SK-N-SH (cell line): ENCODE results near the gene CLIC6. TPM values are rescaled to one million over a fixed set of nuclear protein-coding genes. Genes with fewer than 3 reads are reported as not detected.

Source experiments
- CTCF ChIA-PET: fragments of 300-600, 350-600 bp; formaldehyde crosslinking; extraction: SDS; loops from one replicate; lab custom pipeline; 2021; lab: Yijun Ruan, JAX
- POLR2A ChIA-PET: fragments of 350-600 bp; sonication (Branson Sonifier 250); formaldehyde crosslinking; extraction: SDS; loops from one replicate; lab custom pipeline; 2020; ENCODE audit warnings: antibody characterized with exemption, inconsistent platforms; lab: Yijun Ruan, JAX
- DNase-seq: peaks from one replicate; pipeline ENCODE4 v3.0.0; 2012
- H2AFZ ChIP-seq: fragments of 200-600 bp; sonication (generic); 2 replicates; pipeline ENCODE4 v1.8.1; 2016; ENCODE audit warnings: antibody characterized with exemption, mild to moderate bottlenecking, low read depth
- H3F3A ChIP-seq: fragments of 200-600 bp; sonication (generic); replicated peaks from 2 replicates; pipeline ENCODE3; 2016; ENCODE audit warnings: antibody characterized with exemption, mild to moderate bottlenecking; ENCODE audit not compliant: insufficient read depth
- H3K27ac ChIP-seq, 2 experiments: fragments of 200-500 bp in 1 of 2; fragments of 200-600 bp in 1 of 2; sonication (Bioruptor generic) in 1 of 2; sonication (generic), shearing (Covaris generic) in 1 of 2; 2 replicates each; pipeline versions ENCODE4 v1.5.1 to v1.6.1; 2014 to 2016; ENCODE audit warnings: low read depth in 2 of 2, inconsistent platforms in 1 of 2, low read length in 1 of 2, mild to moderate bottlenecking in 1 of 2, mixed read lengths in 1 of 2
- H3K27me3 ChIP-seq: fragments of 200-600 bp; sonication (generic), shearing (Covaris generic); 2 replicates; pipeline ENCODE4 v1.6.1; 2016; ENCODE audit warnings: mixed run types; ENCODE audit not compliant: insufficient read depth
- H3K36me3 ChIP-seq, 2 experiments: fragments of 200-500 bp in 1 of 2; fragments of 200-600 bp in 1 of 2; sonication (Bioruptor generic) in 1 of 2; sonication (generic) in 1 of 2; replicated peaks in 1 of 2; 2 replicates each; pipeline versions ENCODE3 to v1.5.1; 2014 to 2016; ENCODE audit warnings: low read length in 1 of 2, mild to moderate bottlenecking in 1 of 2; ENCODE audit not compliant: insufficient read depth in 2 of 2, control insufficient read depth in 1 of 2
- H3K4me1 ChIP-seq, 2 experiments: fragments of 200-500 bp in 1 of 2; fragments of 200-600 bp in 1 of 2; sonication (Bioruptor generic) in 1 of 2; sonication (generic), shearing (Covaris generic) in 1 of 2; 2 replicates each; pipeline versions ENCODE4 v1.5.1 to v1.6.1; 2014 to 2016; ENCODE audit warnings: low read depth in 1 of 2, low read length in 1 of 2, mixed run types in 1 of 2; ENCODE audit not compliant: insufficient read depth in 2 of 2, control insufficient read depth in 1 of 2
- H3K4me2 ChIP-seq: fragments of 200-600 bp; sonication (generic), shearing (Covaris generic); 2 replicates; pipeline ENCODE4 v1.6.1; 2017; ENCODE audit warnings: mixed run types
- H3K4me3 ChIP-seq, 2 experiments: fragments of 200-500 bp in 1 of 2; fragments of 200-600 bp in 1 of 2; sonication (Bioruptor generic) in 1 of 2; sonication (generic), shearing (Covaris generic) in 1 of 2; 2 replicates each; pipeline versions ENCODE4 v1.5.1 to v1.8.1; 2014 to 2016; ENCODE audit warnings: low read depth in 2 of 2, inconsistent platforms in 1 of 2, low read length in 1 of 2, mild to moderate bottlenecking in 1 of 2, mixed read lengths in 1 of 2, moderate library complexity in 1 of 2
- H3K79me2 ChIP-seq: fragments of 200-600 bp; sonication (generic); 2 replicates; pipeline ENCODE4 v1.8.1; 2017; ENCODE audit warnings: mild to moderate bottlenecking; ENCODE audit not compliant: insufficient read depth
- H3K9ac ChIP-seq: fragments of 200-600 bp; sonication (generic); 2 replicates; pipeline ENCODE4 v1.6.1; 2017; ENCODE audit warnings: mixed run types
- H3K9me2 ChIP-seq: fragments of 200-600 bp; sonication (generic); 2 replicates; pipeline ENCODE4 v1.6.1; 2017; ENCODE audit warnings: mixed run types
- H3K9me3 ChIP-seq: fragments of 200-600 bp; sonication (generic); 2 replicates; pipeline ENCODE4 v1.6.1; 2017; ENCODE audit warnings: mixed run types, mild to moderate bottlenecking, moderate library complexity
- H4K20me1 ChIP-seq: fragments of 200-600 bp; sonication (generic); 2 replicates; pipeline ENCODE4 v1.6.1; 2017; ENCODE audit warnings: mild to moderate bottlenecking, mixed run types; ENCODE audit not compliant: insufficient read depth
- CTCF ChIP-seq: fragments of 200-600 bp; sonication (generic); IDR thresholded peaks from 2 replicates; pipeline ENCODE4 v1.6.1; 2017; ENCODE audit warnings: antibody characterized with exemption, mild to moderate bottlenecking, moderate library complexity
- FOXM1 ChIP-seq: IDR thresholded peaks from 2 replicates; pipeline ENCODE4 v1.4.0; 2012; ENCODE audit warnings: low read depth, mild to moderate bottlenecking
- MAX ChIP-seq: IDR thresholded peaks from 2 replicates; pipeline ENCODE4 v1.4.0; 2012; ENCODE audit warnings: low read depth
- MEF2A ChIP-seq: IDR thresholded peaks from 2 replicates; pipeline ENCODE4 v1.4.0; 2012; ENCODE audit warnings: low read depth, borderline replicate concordance
- PBX3 ChIP-seq: IDR thresholded peaks from 2 replicates; pipeline ENCODE4; 2012
- RCOR1 ChIP-seq: fragments of 150-350 bp; IDR thresholded peaks from 2 replicates; pipeline ENCODE4 v1.6.1; 2017; ENCODE audit warnings: antibody characterized with exemption, low read length
- REST ChIP-seq: IDR thresholded peaks from 2 replicates; pipeline ENCODE4 v1.6.1; 2012; ENCODE audit warnings: mild to moderate bottlenecking, low read depth, low read length, moderate library complexity
- TCF12 ChIP-seq: IDR thresholded peaks from 2 replicates; pipeline ENCODE4 v1.4.0; 2012
- TEAD4 ChIP-seq: IDR thresholded peaks from 2 replicates; pipeline ENCODE4 v1.4.0; 2012; ENCODE audit warnings: mild to moderate bottlenecking, borderline replicate concordance; ENCODE audit not compliant: insufficient read depth
- WGBS: methylation state at CpG from one replicate; pipeline ENCODE4 v1.1.6; 2017; ENCODE audit warnings: low lambda C conversion rate; 5-methylcytosine and 5-hydroxymethylcytosine counted together
- polyA plus RNA-seq, 3 experiments: library from polyadenylated mRNA; depleted of rRNA; stranded (reverse); fragments of >200 nt; gene quantifications; 2 replicates each; pipeline ENCODE4 v1.2.3, GENCODE V29; 2012

Gene CLIC6
- polyA plus RNA-seq, 1 of the 3 experiments (the other 2 are of a cell fraction): 0.08 TPM

GRCh38 chr21:34766862-34767261, 98.1 kb downstream of the CLIC6 start:
- Histone ChIP-seq H3K4me3 (no peak overlapping the region), H3F3A (no peaks in the 10 kb centered on the region), H3K9me3 (no peaks in the 10 kb centered on the region; the same call in 1 of the 2 replicates), H3K9me2 (no peaks in the 10 kb centered on the region), H3K4me1 (no peaks in the 10 kb centered on the region; a peak in 1 of 4 replicates), H3K27me3 (no peaks in the 10 kb centered on the region), H3K9ac (no peak overlapping the region), H3K27ac (no peak overlapping the region), H3K79me2 (no peaks in the 10 kb centered on the region), H3K36me3 (no peaks in the 10 kb centered on the region), H4K20me1 (no peaks in the 10 kb centered on the region), H2AFZ (no peak overlapping the region), H3K4me2 (no peak overlapping the region)
- no peak for DNase-seq
- ChIA-PET POLR2A (no interaction called here), CTCF (interaction anchor here (0.9 kb wide), 1 partner anchor 21 kb away, joined by 3 read pairs; no protein-coding TSS in a partner anchor)
- no peak for TF ChIP-seq REST
- TF ChIP-seq PBX3: no peak
- TF ChIP-seq CTCF: no peak
- no peak for TF ChIP-seq MAX
- TF ChIP-seq FOXM1: no peak
- no peak for TF ChIP-seq RCOR1
- no peak for TF ChIP-seq MEF2A
- TF ChIP-seq TEAD4: no peak
- no peak for TF ChIP-seq TCF12
- 55% methylated on average over 3 of the region's 3 CpGs for WGBS

Other genes with a start within 250 kb of the CLIC6 start
- gene SMIM34, start 245.0 kb upstream of the CLIC6 start, polyA plus RNA-seq (2012; rRNA removed): not detected in 2 replicates
- gene KCNE1, start 156.8 kb upstream of the CLIC6 start, polyA plus RNA-seq (2012; rRNA removed): 0.06 and 0.16 TPM in 2 replicates
- 16.7 and 22.0 TPM in 2 replicates for gene RCAN1, start 53.9 kb upstream of the CLIC6 start, polyA plus RNA-seq (2012; rRNA removed)